CD4-positive, alpha-beta T cell (primary cell): ENCODE measurements around the gene NR3C2. TPM values are rescaled to one million over a fixed set of nuclear protein-coding genes. Genes with fewer than 3 reads are reported as not detected.

ENCODE experiments used
- ATAC-seq: fragments of 200-7000 bp; cut with Tn5 transposase; one replicate; pipeline ENCODE4 v1.10.0; 2022; ENCODE audit warnings: mild to moderate bottlenecking; ENCODE audit not compliant: poor library complexity
- CTCF ChIA-PET: fragments of 350-600 bp; sonication (Branson Sonifier 250); formaldehyde crosslinking; loops from one replicate; lab custom pipeline; 2021; ENCODE audit warnings: antibody characterized with exemption, inconsistent platforms; lab: Charles Lee
- POLR2A ChIA-PET: fragments of 350-600 bp; sonication (Branson Sonifier 250); formaldehyde crosslinking; loops from one replicate; lab custom pipeline; 2021; ENCODE audit warnings: antibody characterized with exemption, inconsistent platforms; lab: Charles Lee
- DNase-seq, 14 experiments: peaks; one replicate each; pipeline ENCODE4 v3.0.0-alpha.2; 2013 to 2020; ENCODE audit warnings: mixed read lengths in 2 of 14
- H3K27ac ChIP-seq, 2 donors: one replicate each; pipeline versions ENCODE4 v1.5.1 to v1.7.0; 2013; ENCODE audit warnings: low read length in 2 of 2, low read depth in 1 of 2, mild to moderate bottlenecking in 1 of 2
- H3K27me3 ChIP-seq, 2 experiments: 1 replicate in 1 of 2; 2 replicates in 1 of 2; pipeline versions ENCODE4 v1.6.1 to v1.7.0; 2013; ENCODE audit warnings: low read length in 2 of 2, control low read depth in 1 of 2, mild to moderate bottlenecking in 1 of 2, moderate library complexity in 1 of 2; ENCODE audit not compliant: insufficient read depth in 2 of 2, control insufficient read depth in 1 of 2
- H3K36me3 ChIP-seq: one replicate; pipeline ENCODE4 v1.6.1; 2013; ENCODE audit warnings: low read length, control low read depth; ENCODE audit not compliant: insufficient read depth
- H3K4me1 ChIP-seq: one replicate; pipeline ENCODE4 v1.6.1; 2013; ENCODE audit warnings: low read length, control low read depth; ENCODE audit not compliant: insufficient read depth
- H3K4me3 ChIP-seq: one replicate; pipeline ENCODE4 v1.5.1; 2013; ENCODE audit warnings: mild to moderate bottlenecking, low read length, moderate library complexity
- H3K9me3 ChIP-seq, 2 experiments: 1 replicate in 1 of 2; 2 replicates in 1 of 2; pipeline versions ENCODE4 v1.6.1 to v1.7.0; 2013; ENCODE audit warnings: low read length in 2 of 2, mild to moderate bottlenecking in 2 of 2, control low read depth in 1 of 2, moderate library complexity in 1 of 2; ENCODE audit not compliant: control insufficient read depth in 1 of 2, insufficient read depth in 1 of 2
- H3K27ac Mint-ChIP-seq: one replicate; pipeline ENCODE4 v1.8.0; 2020; ENCODE audit warnings: mixed read lengths
- H3K27me3 Mint-ChIP-seq: one replicate; pipeline ENCODE4 v1.8.0; 2021; ENCODE audit warnings: mixed read lengths
- H3K36me3 Mint-ChIP-seq: one replicate; pipeline ENCODE4 v1.8.0; 2021; ENCODE audit warnings: low read depth, mixed read lengths
- H3K4me1 Mint-ChIP-seq: one replicate; pipeline ENCODE4 v1.8.0; 2021; ENCODE audit warnings: low read depth, mixed read lengths
- H3K4me3 Mint-ChIP-seq: one replicate; pipeline ENCODE4 v1.8.0; 2020; ENCODE audit warnings: mild to moderate bottlenecking, mixed read lengths
- H3K9me3 Mint-ChIP-seq: one replicate; pipeline ENCODE4 v1.8.0; 2020; ENCODE audit warnings: mixed read lengths
- intact Hi-C, 2 experiments: fragments of 100-400 bp; cut with DNase I in 1 of 2; cut with micrococcal nuclease in 1 of 2; formaldehyde crosslinking; loops; one replicate each; pipeline versions ENCODE4 v1.15.1 to v1.9.0; 2023 to 2025; cut with DNase I, micrococcal nuclease
- total RNA-seq, 174 experiments: library from RNA in 2 of 174; stranded (reverse) in 2 of 174; gene quantifications; one replicate each; pipeline ENCODE4 v1.2.3 and lab custom pipeline; 2021 to 2026
- TF ChIP-seq, protein P1 (sequence below): fragments of 200-600 bp; IDR thresholded peaks from one replicate; pipeline ENCODE4 v1.8.0; 2022; ENCODE audit warnings: antibody characterized with exemption, mild to moderate bottlenecking

NR3C2 gene
- total RNA-seq, 2 experiments from 2014 or later, result 31.6 to 35.0 TPM

DNA sequence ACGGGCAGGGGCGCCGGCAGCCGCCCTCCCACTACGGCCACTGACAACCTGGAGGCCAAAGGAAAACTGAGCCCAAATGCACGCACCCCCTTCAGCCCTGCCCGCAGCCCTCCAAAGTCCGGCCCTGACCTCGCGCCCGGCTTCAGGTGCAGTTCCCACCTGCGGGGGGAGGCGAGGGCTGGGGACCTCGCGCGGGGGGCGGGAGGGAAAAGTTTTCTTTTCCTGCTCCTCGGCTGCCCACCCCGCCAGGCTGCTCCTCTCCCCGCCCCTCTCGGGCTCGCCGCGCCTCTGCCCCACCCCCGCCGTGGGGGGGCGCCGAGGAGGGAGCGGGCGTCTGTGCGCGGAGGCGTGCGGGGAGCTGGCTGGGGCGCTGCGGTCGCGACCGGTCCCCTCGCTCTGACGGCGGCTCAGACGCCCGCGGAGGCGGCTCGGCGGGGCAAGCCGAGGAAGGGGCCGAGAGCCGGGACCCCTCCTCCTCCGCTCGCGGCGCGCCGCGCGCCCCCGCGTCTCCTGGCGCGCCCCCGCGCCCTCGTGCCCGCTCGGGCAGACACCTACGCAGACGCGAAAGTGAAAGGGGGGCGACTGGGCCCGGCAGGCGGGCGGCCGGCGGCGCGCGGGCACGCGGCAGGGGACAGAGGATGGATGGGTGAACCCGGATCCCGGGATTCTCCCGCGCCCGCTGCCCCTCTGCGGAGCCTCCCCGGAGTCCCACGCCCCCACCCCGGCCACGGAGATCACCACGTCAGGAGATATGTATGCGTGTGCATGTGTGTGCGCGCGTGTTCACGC lies 3.1 kb upstream of the NR3C2 start:
- ATAC-seq, result peak; percentile 27
- peak; percentile 62 to 89 (median 72) for DNase-seq
- H3K4me1 Mint-ChIP-seq, result peaks cover 51% of the 10 kb centered on the region
- Histone ChIP-seq H3K27me3 (no peaks in the 10 kb centered on the region), H3K4me3 (peak overlapping the region; percentile 99), H3K36me3 (no peaks in the 10 kb centered on the region), H3K9me3 (no peaks in the 10 kb centered on the region), H3K4me1 (peaks cover 32% of the 10 kb centered on the region), H3K27ac (peak overlapping the region; percentile 55 to 89)
- ChIA-PET CTCF (no interaction called here), POLR2A (interaction anchor here (0.6 to 5.5 kb wide), 8 partner anchors 8 to 391 kb away, joined by 3 to 111 read pairs (median 3); no protein-coding TSS in a partner anchor)
- intact Hi-C loops, result loop anchor here (5.0 to 10.0 kb wide), 4 partner anchors 160 to 760 kb away; partner anchors contain the start of genes ARHGAP10 (in 1 of the 2) and PRMT9 (in 1 of the 2)
- H3K9me3 Mint-ChIP-seq, result no peaks in the 10 kb centered on the region
- H3K36me3 Mint-ChIP-seq, result peaks cover 34% of the 10 kb centered on the region
- TF ChIP-seq, protein P1, sequence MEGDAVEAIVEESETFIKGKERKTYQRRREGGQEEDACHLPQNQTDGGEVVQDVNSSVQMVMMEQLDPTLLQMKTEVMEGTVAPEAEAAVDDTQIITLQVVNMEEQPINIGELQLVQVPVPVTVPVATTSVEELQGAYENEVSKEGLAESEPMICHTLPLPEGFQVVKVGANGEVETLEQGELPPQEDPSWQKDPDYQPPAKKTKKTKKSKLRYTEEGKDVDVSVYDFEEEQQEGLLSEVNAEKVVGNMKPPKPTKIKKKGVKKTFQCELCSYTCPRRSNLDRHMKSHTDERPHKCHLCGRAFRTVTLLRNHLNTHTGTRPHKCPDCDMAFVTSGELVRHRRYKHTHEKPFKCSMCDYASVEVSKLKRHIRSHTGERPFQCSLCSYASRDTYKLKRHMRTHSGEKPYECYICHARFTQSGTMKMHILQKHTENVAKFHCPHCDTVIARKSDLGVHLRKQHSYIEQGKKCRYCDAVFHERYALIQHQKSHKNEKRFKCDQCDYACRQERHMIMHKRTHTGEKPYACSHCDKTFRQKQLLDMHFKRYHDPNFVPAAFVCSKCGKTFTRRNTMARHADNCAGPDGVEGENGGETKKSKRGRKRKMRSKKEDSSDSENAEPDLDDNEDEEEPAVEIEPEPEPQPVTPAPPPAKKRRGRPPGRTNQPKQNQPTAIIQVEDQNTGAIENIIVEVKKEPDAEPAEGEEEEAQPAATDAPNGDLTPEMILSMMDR, result no peak
- peaks cover 8% of the 10 kb centered on the region for H3K27me3 Mint-ChIP-seq
- H3K4me3 Mint-ChIP-seq, result peak overlapping the region; percentile 94
- peak overlapping the region; percentile 92 for H3K27ac Mint-ChIP-seq

GRCh38 chr4:148444296-148445070 lies 2.3 kb upstream of the NR3C2 start:
- peaks cover 34% of the 10 kb centered on the region for H3K36me3 Mint-ChIP-seq
- Histone ChIP-seq H3K36me3 (no peaks in the 10 kb centered on the region), H3K27ac (peak overlapping the region in 1 of 2 donors; percentile 89), H3K27me3 (no peaks in the 10 kb centered on the region), H3K9me3 (no peaks in the 10 kb centered on the region), H3K4me3 (peak overlapping the region; percentile 99), H3K4me1 (peaks cover 35% of the 10 kb centered on the region)
- ATAC-seq, result peak; percentile 12
- POLR2A ChIA-PET, result interaction anchor here (0.9 to 5.5 kb wide), 11 partner anchors 31 to 827 kb away, joined by 3 to 111 read pairs (median 11); partner anchors contain the start of genes PRMT9 and TMEM184C
- no peaks in the 10 kb centered on the region for H3K9me3 Mint-ChIP-seq
- H3K4me1 Mint-ChIP-seq, result peaks cover 58% of the 10 kb centered on the region
- DNase-seq, result peak; percentile 23 to 78 (median 50)
- intact Hi-C loops, result loop anchor here (5.0 to 10.0 kb wide), 6 partner anchors 67 to 827 kb away; partner anchors contain the start of genes TMEM184C (in 2 of the 2), ARHGAP10 (in 1 of the 2) and PRMT9 (in 1 of the 2)
- H3K27ac Mint-ChIP-seq, result peak overlapping the region; percentile 99
- TF ChIP-seq, protein P1, result no peak
- H3K4me3 Mint-ChIP-seq, result peak overlapping the region; percentile 100
- CTCF ChIA-PET, result no interaction called here
- peaks cover 8% of the 10 kb centered on the region for H3K27me3 Mint-ChIP-seq
